Endometrial microvascular endothelial cells (primary cell): ENCODE data around the gene MRTFA. TPM values are rescaled to one million over a fixed set of nuclear protein-coding genes. Genes with fewer than 3 reads are reported as not detected.

ENCODE experiments used
- in situ Hi-C: cut with HindIII; loops from 2 replicates; pipeline ENCODE4 v1.10.0; 2017; ENCODE audit warnings: low sequenced_read_pairs, low pct_unique_long_range_greater_than_20kb; ENCODE audit errors: inconsistent ontology term
- total RNA-seq: library from RNA; depleted of rRNA; stranded (reverse); fragments of >200 nt; gene quantifications from one replicate; pipeline ENCODE4 v1.2.3, GENCODE V29; 2015; ENCODE audit errors: inconsistent ontology term

MRTFA gene
- total RNA-seq, 1 donor from 2014 or later = 14.3 TPM

GRCh38 chr22:40491990-40492631 lies 144.4 kb downstream of the MRTFA start:
- in situ Hi-C loops = no loop called here

DNA sequence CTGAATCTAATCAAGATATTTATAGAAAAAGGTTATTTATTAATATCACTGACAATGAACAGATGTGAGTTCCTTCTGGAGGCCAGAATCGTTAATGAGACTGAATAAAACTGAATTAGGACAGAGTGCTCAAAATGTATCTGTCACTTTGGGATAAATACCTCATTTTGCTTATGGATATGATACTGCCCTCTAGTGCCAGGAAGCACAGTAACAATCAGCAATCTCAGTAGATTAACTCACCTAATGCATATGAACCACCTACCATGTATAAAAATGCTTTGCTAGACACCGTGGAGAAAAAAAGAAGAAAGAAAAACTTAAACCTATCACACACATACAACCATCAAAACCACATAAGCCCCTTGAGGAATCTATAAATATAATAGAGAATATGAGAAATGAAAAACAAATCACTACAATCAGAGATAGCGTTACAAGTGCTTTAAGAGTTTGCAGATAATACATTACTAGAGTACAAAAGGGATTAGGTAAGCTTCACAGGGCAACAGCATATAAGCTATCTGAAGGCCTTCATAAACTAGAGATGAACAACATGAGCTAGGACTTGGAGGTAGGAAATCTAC lies 148.8 kb downstream of the MRTFA start:
- in situ Hi-C loops = no loop called here

DNA sequence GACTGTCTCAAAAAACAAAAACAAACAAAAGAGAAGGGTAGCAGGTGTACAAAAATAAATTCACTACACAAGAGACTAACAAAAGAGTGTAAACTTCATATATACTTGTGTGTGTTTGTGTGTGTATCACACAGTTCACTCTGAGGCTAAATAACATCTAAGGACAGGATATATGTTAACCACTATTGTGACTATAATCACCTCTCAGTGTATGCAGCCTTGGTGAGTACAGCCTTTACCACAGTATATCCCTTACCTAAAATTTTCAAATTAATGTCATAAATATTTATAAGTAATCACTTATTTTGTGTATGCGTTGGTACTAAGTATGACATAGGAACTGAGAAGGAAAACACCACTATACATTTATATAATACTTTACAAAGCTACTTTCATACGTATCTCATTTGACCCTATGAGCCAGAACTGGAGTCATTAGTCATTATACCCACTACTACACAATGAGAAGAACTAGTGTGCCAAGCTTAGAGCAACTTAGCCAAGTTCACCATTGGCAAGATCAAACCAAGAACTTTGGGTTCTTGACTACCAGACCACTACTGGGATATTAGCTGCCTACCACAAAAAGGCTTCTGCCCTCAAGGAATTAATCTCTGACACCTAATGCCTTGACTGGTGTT lies 149.4 kb downstream of the MRTFA start:
- in situ Hi-C loops = no loop called here

DNA sequence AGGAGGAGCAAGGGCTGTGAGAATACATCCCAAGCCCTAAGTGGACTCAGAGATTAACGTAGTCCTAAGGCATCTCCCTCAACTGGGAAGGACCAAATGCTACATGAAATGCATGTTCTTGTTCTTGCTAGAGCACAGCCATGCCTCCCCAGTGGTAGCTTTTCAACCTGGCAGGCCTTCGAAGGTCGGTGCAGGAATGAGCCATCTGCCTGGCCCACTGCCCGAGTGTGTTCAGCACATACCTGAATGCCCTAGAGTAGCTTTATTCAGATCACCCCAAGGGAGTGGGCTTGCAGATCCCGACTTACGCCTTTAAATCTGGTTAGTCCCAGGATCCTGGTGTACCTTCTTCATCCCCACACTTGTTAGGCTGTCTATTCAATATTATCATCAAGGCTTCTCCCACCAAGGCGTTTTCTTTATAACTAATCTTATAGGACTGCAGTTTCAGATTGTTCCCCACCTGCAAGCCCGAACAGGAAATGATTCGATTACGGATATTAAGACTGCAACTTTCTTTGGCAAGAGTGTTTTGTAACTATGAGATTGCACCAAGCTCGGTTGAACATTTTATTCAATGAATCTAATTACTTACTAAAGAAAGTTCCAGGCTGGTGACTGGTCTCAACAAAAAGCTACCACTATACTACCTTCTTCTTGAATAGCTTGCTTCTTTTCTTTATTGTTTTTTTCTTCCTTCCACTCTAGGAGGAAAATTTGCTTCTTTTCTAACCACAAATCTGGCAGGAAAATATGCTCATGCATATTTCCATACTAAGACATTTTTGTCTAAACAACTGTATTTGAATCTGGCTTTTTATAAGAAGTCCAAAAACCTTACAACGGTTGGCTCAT lies 150.5 kb downstream of the MRTFA start:
- in situ Hi-C loops = no loop called here

DNA sequence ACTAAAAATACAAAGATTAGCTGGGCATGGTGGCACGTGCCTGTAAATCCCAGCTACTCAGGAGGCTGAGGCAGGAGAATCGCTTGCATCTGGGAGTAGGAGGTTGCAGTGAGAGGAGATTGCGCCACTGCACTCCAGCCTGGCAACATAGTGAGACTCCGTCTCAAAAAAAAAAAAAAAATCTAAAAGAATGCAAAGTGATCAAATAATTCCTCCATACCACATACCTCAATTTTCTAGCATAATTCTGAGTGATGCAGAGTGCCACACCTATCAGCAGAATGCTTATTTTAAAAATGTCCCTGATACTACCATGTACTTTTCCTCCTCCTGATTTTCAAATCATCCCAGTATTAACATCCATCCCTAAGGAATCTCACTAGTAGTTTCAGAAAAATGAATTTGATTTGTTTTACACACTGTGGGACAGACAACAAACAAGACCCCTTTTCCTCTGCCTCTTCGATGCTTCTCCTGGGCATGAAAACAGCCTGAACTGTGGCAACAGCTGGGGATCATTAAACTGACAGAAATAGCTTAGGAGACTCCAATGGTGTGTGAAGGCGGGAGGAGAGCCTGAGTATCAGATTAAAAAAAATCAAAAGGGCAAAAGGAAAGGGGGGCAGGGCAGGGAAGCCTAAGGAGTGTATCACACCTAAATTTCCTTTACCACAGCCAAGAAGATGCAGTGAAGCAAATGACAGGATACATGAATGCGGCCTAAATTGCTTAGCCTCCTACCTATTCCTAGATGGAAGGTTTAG lies 151.4 kb downstream of the MRTFA start:
- in situ Hi-C loops = no loop called here

DNA sequence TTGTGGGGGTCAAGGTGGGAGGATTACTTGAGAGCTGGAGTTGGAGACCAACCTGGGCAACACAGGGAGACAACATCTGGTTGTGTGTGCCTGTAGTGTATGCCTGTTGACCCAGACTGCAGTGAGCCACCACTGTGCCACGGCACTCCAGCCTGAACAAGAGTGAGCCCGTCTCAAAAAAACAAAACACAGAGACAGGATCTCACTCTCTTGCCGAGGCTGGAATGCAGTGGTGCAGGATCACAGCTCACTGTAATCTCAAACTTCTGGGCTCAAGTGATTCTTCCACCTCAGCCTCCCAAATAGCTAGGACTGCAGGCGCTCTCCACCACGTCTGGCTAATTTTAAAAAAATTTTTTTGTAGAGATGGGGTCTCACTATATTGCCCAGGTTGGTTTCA lies 153.6 kb downstream of the MRTFA start:
- in situ Hi-C loops = no loop called here

GRCh38 chr22:40482391-40482790 lies 154.1 kb downstream of the MRTFA start:
- in situ Hi-C loops = no loop called here

DNA sequence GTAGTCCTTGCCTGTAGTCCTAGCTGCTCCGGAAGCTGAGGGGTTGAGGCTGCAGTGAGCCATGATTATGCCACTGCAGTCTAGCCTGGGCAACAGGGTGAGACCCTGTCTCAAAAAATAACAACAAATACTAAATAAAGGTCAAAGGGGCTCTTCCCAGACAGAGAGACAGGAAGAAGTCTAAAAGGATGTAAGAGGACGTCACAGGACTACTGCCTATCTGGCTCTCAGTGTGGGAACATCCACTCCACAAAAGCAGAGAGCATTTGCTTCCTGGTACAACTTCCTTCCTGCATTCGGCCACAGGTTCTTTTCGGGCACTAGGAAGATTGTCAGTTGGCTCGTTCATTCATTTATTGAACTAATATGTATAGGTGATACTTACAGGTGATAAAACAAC lies 155.5 kb downstream of the MRTFA start:
- in situ Hi-C loops = no loop called here

GRCh38 chr22:40479887-40480538 lies 156.5 kb downstream of the MRTFA start:
- in situ Hi-C loops = no loop called here

GRCh38 chr22:40479126-40479800 lies 157.3 kb downstream of the MRTFA start:
- in situ Hi-C loops = no loop called here

- in situ Hi-C loops = no loop called here
These were observed 158.0 kb downstream of the MRTFA start for GRCh38 chr22:40478338-40479125.

DNA sequence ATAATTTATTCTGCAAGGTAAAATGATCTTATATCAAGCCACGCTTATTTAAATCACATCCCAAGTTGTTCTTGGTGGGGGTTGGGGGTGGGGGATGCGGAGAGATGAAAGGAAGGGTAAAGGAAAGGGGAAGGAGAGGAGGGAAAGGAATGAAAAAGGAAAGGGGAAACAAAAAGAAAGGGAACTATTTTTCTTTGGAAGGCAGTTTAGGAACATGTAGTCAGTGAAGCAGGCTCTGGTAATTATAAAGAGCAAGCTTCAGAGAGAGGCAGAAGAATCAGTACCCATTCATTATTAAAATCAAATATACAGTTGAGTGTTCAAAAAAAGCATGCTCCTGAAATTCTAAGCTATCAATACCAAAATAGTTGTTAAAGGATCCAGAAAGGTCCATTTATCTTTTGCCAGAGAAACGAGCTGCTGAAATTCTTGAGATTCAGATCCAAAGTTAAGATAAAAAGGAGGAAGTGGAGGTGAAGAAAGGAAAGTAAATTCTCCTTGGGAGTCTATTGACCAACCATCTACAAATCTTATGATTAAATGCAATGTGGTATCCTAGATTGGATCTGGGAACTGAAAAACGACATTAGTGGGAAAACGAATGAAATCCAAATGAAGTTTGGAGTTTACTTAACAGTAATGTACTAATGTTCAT lies 158.7 kb downstream of the MRTFA start:
- in situ Hi-C loops = no loop called here

DNA sequence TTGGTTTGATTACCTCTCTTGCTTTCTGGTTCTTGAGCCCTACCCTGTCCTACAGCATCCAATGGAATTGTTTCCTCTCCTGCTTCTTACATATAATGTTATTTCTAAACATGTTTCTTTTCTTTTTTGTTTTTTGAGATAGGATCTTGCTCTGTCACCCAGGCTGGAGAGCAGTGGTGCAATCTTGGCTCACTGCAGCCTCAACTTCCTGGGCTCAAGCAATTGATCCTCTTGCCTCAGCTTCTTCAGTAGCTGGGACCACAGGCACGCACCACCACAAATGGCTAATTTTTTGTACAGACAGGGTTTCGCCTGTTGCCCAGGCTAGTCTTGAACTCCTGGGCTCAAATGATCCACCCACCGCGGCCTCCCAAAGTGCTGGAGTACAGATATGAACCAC lies 160.2 kb downstream of the MRTFA start:
- in situ Hi-C loops = no loop called here

DNA sequence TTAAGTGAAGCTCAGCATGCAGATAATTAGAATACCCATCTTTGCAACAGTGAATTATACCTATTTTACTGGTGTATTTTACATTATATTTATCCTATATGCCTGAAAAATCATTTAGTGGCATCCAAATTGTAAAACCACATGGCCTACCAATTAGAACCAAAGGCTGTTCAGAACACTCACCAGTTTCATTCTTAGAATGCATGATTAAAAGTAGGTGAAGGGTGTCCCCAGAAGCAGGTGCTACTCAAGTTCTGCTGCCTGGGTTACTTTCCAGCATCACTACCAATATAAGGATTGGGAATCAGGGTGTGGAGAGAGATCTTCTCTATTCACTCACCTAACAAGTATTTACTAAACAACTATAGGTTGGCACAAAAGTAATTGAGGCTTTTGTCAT lies 162.8 kb downstream of the MRTFA start:
- in situ Hi-C loops = no loop called here

DNA sequence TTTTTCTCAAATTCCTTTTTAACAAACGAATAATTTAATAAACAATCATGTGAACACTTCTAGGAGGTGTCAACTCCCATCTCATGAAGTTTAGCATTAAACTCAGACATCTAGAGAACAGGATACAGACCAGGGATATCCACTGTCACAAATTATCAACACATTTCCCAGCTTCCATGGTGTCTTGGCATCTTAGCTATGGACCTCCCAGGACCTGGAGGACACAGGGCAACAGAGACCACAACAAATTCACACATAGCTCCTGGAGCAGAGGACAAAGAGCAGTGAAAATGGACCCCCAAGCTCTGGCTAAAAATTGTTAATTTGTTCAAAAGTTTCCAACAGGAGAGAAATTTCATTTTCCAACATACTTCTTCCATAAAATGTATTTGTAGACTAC lies 163.9 kb downstream of the MRTFA start:
- in situ Hi-C loops = no loop called here

DNA sequence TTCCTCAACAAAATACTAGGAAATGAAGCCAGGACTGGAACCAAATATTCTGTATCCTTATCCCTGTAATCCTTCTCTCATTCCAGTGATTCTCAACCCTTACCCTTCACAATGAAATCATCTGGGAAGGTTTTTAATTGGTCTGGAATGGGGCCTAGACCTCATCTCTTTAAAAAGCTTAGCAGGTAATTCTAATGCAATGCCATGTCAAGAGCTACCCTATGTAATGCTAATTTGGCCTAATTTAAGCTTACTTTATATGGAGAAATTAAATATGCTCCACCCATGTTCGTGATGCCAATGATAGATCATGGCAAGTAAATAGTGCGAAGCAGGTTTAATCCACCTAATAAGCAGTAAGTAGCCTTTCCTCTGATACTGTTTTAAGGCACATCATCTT lies 164.5 kb downstream of the MRTFA start:
- in situ Hi-C loops = no loop called here

DNA sequence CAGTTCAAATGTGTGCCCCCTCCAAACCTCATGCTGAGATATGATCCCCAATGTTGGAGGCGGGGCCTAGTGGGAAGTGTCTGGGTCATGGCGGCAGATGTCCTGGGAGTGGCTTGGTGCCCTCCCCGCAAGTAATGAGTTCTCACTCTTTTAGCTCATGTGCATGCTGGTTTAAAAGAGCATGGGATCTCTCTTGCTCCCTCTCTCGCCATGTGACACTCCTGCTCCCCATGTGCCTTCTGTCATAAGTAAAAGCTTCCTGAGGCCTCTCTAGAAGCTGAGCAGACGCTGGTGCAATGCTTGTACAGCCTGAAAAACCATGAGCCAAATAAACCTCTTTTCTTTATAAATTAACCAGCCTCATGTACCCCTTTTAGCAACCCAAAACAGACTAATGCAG lies 167.3 kb downstream of the MRTFA start:
- in situ Hi-C loops = no loop called here
